B cell (primary cell): ENCODE results near the gene PPT2. TPM values are rescaled to one million over a fixed set of nuclear protein-coding genes. Genes with fewer than 3 reads are reported as not detected.

Experiments
- ATAC-seq: fragments of 200-7000 bp; cut with Tn5 transposase; one replicate; pipeline ENCODE4 v1.10.0; 2021; ENCODE audit warnings: low read depth, mild to moderate bottlenecking, moderate number of reproducible peaks, moderate library complexity
- CTCF ChIA-PET: fragments of 350-600 bp; sonication (Branson Sonifier 250); formaldehyde crosslinking; loops from one replicate; lab custom pipeline; 2021; ENCODE audit warnings: antibody characterized with exemption, inconsistent platforms; lab: Charles Lee
- POLR2A ChIA-PET: fragments of 350-600 bp; sonication (Branson Sonifier 250); formaldehyde crosslinking; loops from one replicate; lab custom pipeline; 2021; ENCODE audit warnings: antibody characterized with exemption; lab: Charles Lee
- DNase-seq: peaks from one replicate; pipeline ENCODE4 v3.0.0; 2013
- H2AFZ ChIP-seq: 2 replicates; pipeline ENCODE4 v1.6.1; 2012; ENCODE audit warnings: mild to moderate bottlenecking, low read depth, low read length; ENCODE audit not compliant: insufficient read depth, poor library complexity, severe bottlenecking
- H3K27ac ChIP-seq, 2 donors: 1 replicate in 1 of 2; 2 replicates in 1 of 2; pipeline ENCODE4 v1.5.1; 2012 to 2013; ENCODE audit warnings: low read length in 2 of 2, mild to moderate bottlenecking in 2 of 2, moderate library complexity in 1 of 2
- H3K27me3 ChIP-seq, 4 experiments: fragments of 200-600 bp in 1 of 4; sonication (generic) in 1 of 4; replicated peaks in 1 of 4; 1 replicate in 2 of 4; 2 replicates in 2 of 4; pipeline versions ENCODE4 v1.6.1 to v1.7.0; 2013 to 2016; ENCODE audit warnings: low read length in 3 of 4, mild to moderate bottlenecking in 2 of 4, mixed read lengths in 1 of 4, moderate library complexity in 1 of 4; ENCODE audit not compliant: insufficient read depth in 4 of 4, control insufficient read depth in 3 of 4; ENCODE audit errors: control extremely low read depth in 1 of 4
- H3K36me3 ChIP-seq, 2 experiments: replicated peaks in 1 of 2; 1 replicate in 1 of 2; 2 replicates in 1 of 2; pipeline versions ENCODE4 v1.6.1 to v1.7.1; 2013; ENCODE audit warnings: low read length in 1 of 2; ENCODE audit not compliant: insufficient read depth in 2 of 2, control insufficient read depth in 1 of 2; ENCODE audit errors: control extremely low read depth in 1 of 2, extremely low read depth in 1 of 2
- H3K4me1 ChIP-seq, 2 donors: fragments of 200-600 bp in 1 of 2; sonication (generic) in 1 of 2; 1 replicate in 1 of 2; 2 replicates in 1 of 2; pipeline versions ENCODE4 v1.5.1 to v1.6.1; 2013 to 2017; ENCODE audit warnings: low read length in 2 of 2; ENCODE audit not compliant: control insufficient read depth in 2 of 2, insufficient read depth in 2 of 2
- H3K4me2 ChIP-seq: replicated peaks from 2 replicates; pipeline ENCODE3; 2012; ENCODE audit warnings: mild to moderate bottlenecking, low read depth, low read length; ENCODE audit not compliant: poor library complexity, severe bottlenecking
- H3K4me3 ChIP-seq, 5 experiments: fragments of 200-600 bp in 1 of 5; sonication (generic) in 1 of 5; 1 replicate in 3 of 5; 2 replicates in 2 of 5; pipeline versions ENCODE4 v1.5.1 to v1.7.0; 2011 to 2016; ENCODE audit warnings: low read length in 4 of 5, mild to moderate bottlenecking in 4 of 5, low read depth in 2 of 5, control low read depth in 1 of 5, moderate library complexity in 1 of 5; ENCODE audit not compliant: insufficient read depth in 1 of 5; ENCODE audit errors: control extremely low read depth in 1 of 5, extremely low read depth in 1 of 5
- H3K79me2 ChIP-seq: fragments of 200-600 bp; sonication (generic); one replicate; pipeline ENCODE4 v1.6.0; 2016; ENCODE audit warnings: low read length; ENCODE audit not compliant: control insufficient read depth, insufficient read depth
- H3K9ac ChIP-seq: fragments of 200-600 bp; sonication (generic); 2 replicates; pipeline ENCODE4 v1.6.1; 2017; ENCODE audit warnings: mild to moderate bottlenecking, low read length, moderate library complexity
- H3K9me3 ChIP-seq, 3 donors: one replicate each; pipeline versions ENCODE4 v1.6.1 to v1.7.1; 2013; ENCODE audit warnings: low read length in 2 of 3; ENCODE audit not compliant: control insufficient read depth in 2 of 3, insufficient read depth in 1 of 3; ENCODE audit errors: control extremely low read depth in 1 of 3
- H4K20me1 ChIP-seq: 2 replicates; pipeline ENCODE4 v1.6.0; 2012; ENCODE audit warnings: mild to moderate bottlenecking, low read length; ENCODE audit not compliant: insufficient read depth, control insufficient read depth, poor library complexity, severe bottlenecking
- H3K27ac Mint-ChIP-seq: one replicate; pipeline ENCODE4 v1.8.0; 2021; ENCODE audit warnings: mixed read lengths
- H3K27me3 Mint-ChIP-seq: one replicate; pipeline ENCODE4 v1.8.0; 2021; ENCODE audit warnings: mixed read lengths
- H3K4me1 Mint-ChIP-seq: one replicate; pipeline ENCODE4 v1.8.0; 2021; ENCODE audit warnings: mixed read lengths
- H3K4me3 Mint-ChIP-seq: one replicate; pipeline ENCODE4 v1.8.0; 2021; ENCODE audit warnings: mixed read lengths
- H3K9me3 Mint-ChIP-seq: one replicate; pipeline ENCODE4 v1.8.0; 2022; ENCODE audit warnings: mixed read lengths; ENCODE audit not compliant: insufficient read depth
- CTCF ChIP-seq: fragments of 200-600 bp; IDR thresholded peaks from one replicate; pipeline ENCODE4 v1.8.0; 2022; ENCODE audit warnings: antibody characterized with exemption, mild to moderate bottlenecking
- EZH2 ChIP-seq: IDR thresholded peaks from 2 replicates; pipeline ENCODE4 v1.6.1; 2012; ENCODE audit warnings: borderline replicate concordance, low read depth, mild to moderate bottlenecking, moderate library complexity, low read length; ENCODE audit not compliant: insufficient read depth, poor library complexity, severe bottlenecking
- WGBS: methylation state at CpG from one replicate; pipeline ENCODE4 v1.1.5; 2013; ENCODE audit warnings: missing lambda C conversion rate; ENCODE audit not compliant: insufficient coverage; 5-methylcytosine and 5-hydroxymethylcytosine counted together
- intact Hi-C: fragments of 100-400 bp; cut with micrococcal nuclease; formaldehyde crosslinking; loops from one replicate; pipeline ENCODE4 v1.10.0; 2022
- polyA plus RNA-seq: library from polyadenylated mRNA; depleted of rRNA; stranded (reverse); fragments of >200 nt; gene quantifications from 2 replicates; pipeline ENCODE4 v1.2.3, GENCODE V29; 2012
- total RNA-seq, 2 donors: library from RNA; stranded (reverse); fragments of 120-200 nt in 1 of 2; gene quantifications; 1 replicate in 1 of 2; 2 replicates in 1 of 2; pipeline versions ENCODE4 v1.2.3 to v1.2.4, GENCODE V29; 2013 to 2022

PPT2 gene
- total and polyA plus RNA-seq, 2 donors (not counting 1 experiment from before 2014, with no cell fraction given) = 1.2 to 4.2 TPM

DNA sequence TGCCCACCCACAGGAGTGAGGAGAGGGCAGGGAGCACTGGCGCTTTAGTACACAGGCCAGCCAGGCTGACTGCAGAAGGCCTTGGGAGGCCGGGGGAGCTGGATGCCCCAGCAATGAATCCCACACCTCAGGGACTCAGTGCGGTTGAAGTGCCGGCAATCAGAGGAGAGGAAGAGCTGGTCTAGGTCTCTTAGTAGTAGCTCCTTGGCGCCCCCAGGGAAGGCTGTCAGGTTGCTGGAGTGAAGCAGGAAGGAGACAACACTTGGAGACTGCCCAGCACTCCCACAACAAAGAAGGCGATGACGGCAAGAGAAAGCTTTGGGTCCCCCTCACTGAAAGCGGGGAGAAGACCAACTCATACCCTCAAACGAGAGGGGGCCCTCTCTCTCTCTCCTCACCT is 36.5 kb upstream of the PPT2 start:
- Histone ChIP-seq H3K4me2 (no peak overlapping the region), H2AFZ (no peak overlapping the region), H3K9ac (no peak overlapping the region), H3K4me1 (peaks cover 0 to 3% of the 10 kb centered on the region in 2 donors), H3K36me3 (peaks cover 5 to 67% of the 10 kb centered on the region in 2 experiments), H3K79me2 (peaks cover 6% of the 10 kb centered on the region), H3K27ac (no peak overlapping the region), H4K20me1 (peaks cover 14% of the 10 kb centered on the region), H3K4me3 (no peak overlapping the region), H3K9me3 (no peaks in the 10 kb centered on the region), H3K27me3 (no peaks in the 10 kb centered on the region)
- no peak for ATAC-seq
- H3K27me3 Mint-ChIP-seq = no peaks in the 10 kb centered on the region
- no peak overlapping the region for H3K27ac Mint-ChIP-seq
- no peak for TF ChIP-seq EZH2
- no peaks in the 10 kb centered on the region for H3K9me3 Mint-ChIP-seq
- 96% methylated on average over 4 of the region's 9 CpGs for WGBS
- no peak for DNase-seq
- ChIA-PET POLR2A (no interaction called here), CTCF (interaction anchor here (0.8 to 5.0 kb wide), 5 partner anchors 11 to 669 kb away, joined by 3 to 40 read pairs (median 9); partner anchors contain the start of genes ATF6B and FKBPL)
- H3K4me3 Mint-ChIP-seq = no peak overlapping the region
- peaks cover 5% of the 10 kb centered on the region for H3K4me1 Mint-ChIP-seq
- intact Hi-C loops = no loop called here

GRCh38 chr6:32118782-32119628 is 34.9 kb upstream of the PPT2 start:
- Histone ChIP-seq H3K79me2 (peaks cover 11% of the 10 kb centered on the region), H3K9ac (no peak overlapping the region), H3K4me1 (peaks cover 0 to 3% of the 10 kb centered on the region in 2 donors), H3K36me3 (peaks cover 6 to 80% of the 10 kb centered on the region in 2 experiments), H3K4me3 (no peak overlapping the region), H4K20me1 (peaks cover 21% of the 10 kb centered on the region), H3K27me3 (no peaks in the 10 kb centered on the region), H3K9me3 (no peaks in the 10 kb centered on the region), H3K4me2 (no peak overlapping the region), H3K27ac (no peak overlapping the region), H2AFZ (no peak overlapping the region)
- no peak overlapping the region for H3K4me3 Mint-ChIP-seq
- peak; percentile 85 for ATAC-seq
- WGBS = 17% methylated on average over 8 of the region's 17 CpGs
- TF ChIP-seq CTCF (peak; percentile 95), EZH2 (no peak)
- no peaks in the 10 kb centered on the region for H3K9me3 Mint-ChIP-seq
- H3K27me3 Mint-ChIP-seq = no peaks in the 10 kb centered on the region
- peak; percentile 77 for DNase-seq
- ChIA-PET CTCF (interaction anchor here (0.6 to 5.0 kb wide), 20 partner anchors 10 to 749 kb away, joined by 3 to 40 read pairs (median 4); partner anchors contain the start of genes ATF6B, EGFL8, FKBPL and GPSM3), POLR2A (interaction anchor here (0.8 to 1.4 kb wide), 2 partner anchors 77 to 78 kb away, joined by 3 to 4 read pairs; no protein-coding TSS in a partner anchor)
- peaks cover 7% of the 10 kb centered on the region for H3K4me1 Mint-ChIP-seq
- intact Hi-C loops = loop anchor here (1.0 to 2.0 kb wide), 4 partner anchors 35 to 294 kb away; partner anchors contain the start of gene PPT2
- no peak overlapping the region for H3K27ac Mint-ChIP-seq
